ENCODE measurements around the gene CELA3B.

- TF ChIP-seq CTCF (conservative IDR thresholded peaks at IDR 0.05; ENCODE audit: low read depth, low read length): no peak
- no peak for TF ChIP-seq EZH2 (IDR thresholded peaks at IDR 0.05; ENCODE audit: borderline replicate concordance, low read depth, low read length, poor library complexity, severe bottlenecking)
Measured at GRCh38 chr1:22030473-22030872, 53.7 kb downstream of the CELA3B start.

Data from A673 (cell line).